Hindlimb muscle (tissue), 1 donor: ENCODE data around the gene MSTN. TPM values are rescaled to one million over a fixed set of nuclear protein-coding genes. Genes with fewer than 3 reads are reported as not detected.

ENCODE experiments used
- DNase-seq: peaks from one replicate; pipeline ENCODE4 v3.0.0-alpha.2; 2013
- polyA plus RNA-seq: library from polyadenylated mRNA; unstranded; fragments of 120-200 nt; gene quantifications from one replicate; pipeline ENCODE4 v1.2.1, GENCODE V29; 2013; ENCODE audit not compliant: insufficient read length

The MSTN gene
- polyA plus RNA-seq: 43.1 TPM

DNA sequence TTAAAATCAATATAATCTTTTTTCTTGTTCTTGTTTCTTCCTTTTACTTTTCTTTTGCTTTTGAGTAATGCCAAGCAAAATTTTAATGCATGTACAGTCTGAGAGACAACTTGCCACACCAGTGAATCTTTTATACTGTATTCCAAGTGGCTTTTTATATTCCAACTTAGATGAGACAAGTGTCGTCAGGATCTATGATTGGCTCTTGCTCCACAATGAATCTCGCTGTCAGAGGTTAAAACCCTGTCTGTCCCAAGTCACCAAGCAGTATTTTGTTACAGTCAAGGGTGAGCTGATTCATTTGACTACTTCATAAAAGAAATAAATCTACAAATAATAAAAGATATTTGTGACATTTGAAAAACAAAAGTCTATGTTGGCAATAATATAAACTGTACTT, at the start of gene MSTN:
Gene MSTN (minus strand): TSS at position 129 of the 400 bp plus-strand sequence. CDS start 133 bp downstream, outside the sequence.
- no peak for DNase-seq

DNA sequence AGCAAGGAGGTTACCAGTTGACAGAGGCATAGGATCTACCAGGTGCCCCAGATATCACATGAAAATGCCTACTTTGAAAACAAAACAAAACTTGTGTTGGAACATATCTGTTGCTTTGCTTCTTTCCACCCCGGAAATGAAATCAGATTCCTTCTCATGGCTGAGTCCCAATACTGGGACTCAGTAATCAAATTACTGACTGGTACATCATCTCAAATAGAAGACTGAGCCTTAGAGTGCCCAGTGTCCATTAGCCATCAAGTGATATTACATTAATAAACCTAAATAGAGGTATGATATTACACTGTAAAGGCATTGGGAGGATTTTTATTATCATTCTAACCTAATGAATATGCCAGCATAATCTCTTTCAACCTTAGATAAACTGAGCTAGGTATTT, 48.6 kb upstream of the MSTN start:
- no peak for DNase-seq

DNA sequence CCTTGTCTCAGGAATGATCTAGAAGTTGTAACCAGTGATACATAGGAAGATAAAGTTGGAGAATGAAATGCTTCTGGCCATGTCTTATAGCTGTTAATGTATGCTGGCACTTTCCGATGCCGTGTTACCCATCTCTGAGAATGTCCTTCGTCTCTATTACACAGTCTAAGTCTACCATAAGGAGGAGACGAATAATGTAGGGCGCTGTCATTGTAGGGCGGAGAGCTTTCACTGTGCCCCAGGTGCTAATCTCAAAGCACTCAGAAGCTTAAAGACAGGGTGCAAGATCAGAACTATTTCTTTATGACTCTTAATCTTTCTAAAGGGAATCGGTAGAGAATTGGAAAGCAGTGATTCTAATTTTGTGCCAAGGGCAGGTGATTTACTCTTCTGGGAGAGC, 48.2 kb upstream of the MSTN start:
- DNase-seq: no peak

DNA sequence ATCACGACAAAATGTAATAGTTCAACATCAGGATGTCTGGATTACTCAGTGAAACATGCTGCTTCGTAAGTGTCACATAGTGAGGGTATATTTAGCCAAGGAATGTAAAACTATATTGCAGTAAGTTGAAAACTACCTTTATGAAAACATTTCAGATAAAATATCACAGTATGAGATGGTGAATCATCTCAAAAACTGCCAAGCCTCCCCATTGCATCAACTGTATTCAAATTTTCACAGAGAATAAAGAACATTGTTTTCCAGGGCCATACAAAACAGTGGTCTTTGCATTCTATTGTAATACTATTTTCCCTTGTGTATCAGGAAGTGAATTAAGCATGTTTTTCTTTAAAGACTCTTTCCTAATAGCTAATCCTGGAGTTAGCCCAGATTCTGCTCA, 47.6 kb upstream of the MSTN start:
- no peak for DNase-seq

DNA sequence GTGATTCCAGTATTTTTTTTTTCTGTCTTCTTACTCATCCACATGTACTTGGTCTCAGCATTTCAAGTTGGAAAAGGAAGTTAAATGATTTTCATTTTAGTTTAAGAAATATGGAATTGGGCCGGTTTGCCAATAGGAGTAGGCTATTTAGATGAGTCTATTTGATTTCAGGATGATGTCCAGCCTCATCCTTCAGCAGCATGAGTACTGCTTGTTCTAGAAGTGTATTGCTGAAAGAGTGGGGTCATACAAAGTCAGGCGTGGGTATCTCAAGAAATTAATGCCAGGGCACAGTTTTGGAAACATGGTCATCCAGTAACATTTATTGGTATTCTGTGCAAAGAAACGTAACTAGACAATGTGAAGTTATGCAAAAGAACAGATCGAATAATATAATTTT, 44.9 kb upstream of the MSTN start:
- no peak for DNase-seq

DNA sequence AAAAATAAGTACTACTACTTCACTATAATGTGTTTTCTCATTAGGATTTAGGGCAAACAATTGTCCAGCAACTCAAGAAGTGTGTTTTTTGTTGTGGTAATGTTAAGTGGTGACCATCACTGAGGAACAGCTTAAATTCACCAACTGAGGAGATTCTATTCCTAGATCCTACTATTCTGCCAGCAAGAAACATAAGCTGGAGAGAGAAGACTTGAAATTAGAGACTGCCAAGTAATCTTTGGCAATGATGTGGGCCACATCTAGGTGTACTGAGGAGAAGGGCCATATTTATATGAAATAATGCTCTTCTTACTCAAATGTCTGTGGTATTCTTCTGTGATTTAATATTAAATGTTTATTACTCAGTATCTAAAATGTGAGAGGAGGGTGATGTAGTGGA, 44.3 kb upstream of the MSTN start:
- DNase-seq: no peak

DNA sequence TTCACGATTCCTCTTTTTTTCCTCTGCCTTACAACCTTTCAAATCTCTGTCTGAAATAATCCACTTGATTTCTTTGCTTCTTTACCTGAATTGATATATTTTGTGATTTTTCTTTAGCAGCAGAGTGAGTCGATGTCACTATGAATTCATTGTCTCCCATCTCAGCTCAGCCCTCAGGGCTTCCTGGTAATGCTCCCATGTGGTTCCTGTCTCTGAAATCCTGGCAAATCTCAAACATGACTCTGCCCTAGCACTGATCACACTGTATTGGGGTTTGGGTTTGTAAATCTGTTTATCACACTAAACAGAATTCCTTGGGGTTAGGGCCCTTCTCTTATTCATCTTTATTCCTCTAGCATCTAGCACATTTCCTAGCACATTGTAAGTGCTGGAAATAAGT, 43.0 kb upstream of the MSTN start:
- DNase-seq: no peak

DNA sequence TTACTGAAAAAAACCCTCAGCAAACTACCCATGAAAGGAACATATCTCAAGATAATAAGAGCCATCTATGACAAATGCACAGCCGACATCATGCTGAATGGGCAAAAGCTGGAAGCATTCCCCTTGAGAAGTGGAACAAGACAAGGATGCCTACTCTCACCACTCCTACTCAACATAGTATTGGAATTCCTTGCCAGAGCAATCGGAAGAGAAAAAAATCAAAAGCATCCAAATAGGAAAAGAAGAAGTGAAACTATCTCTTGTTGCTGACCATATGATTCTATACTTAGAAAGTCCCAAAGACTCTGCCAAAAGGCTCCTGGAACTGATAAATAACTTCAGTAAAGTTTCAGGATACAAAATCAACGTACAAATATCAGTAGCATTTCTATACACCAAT, 40.6 kb upstream of the MSTN start:
- no peak for DNase-seq

DNA sequence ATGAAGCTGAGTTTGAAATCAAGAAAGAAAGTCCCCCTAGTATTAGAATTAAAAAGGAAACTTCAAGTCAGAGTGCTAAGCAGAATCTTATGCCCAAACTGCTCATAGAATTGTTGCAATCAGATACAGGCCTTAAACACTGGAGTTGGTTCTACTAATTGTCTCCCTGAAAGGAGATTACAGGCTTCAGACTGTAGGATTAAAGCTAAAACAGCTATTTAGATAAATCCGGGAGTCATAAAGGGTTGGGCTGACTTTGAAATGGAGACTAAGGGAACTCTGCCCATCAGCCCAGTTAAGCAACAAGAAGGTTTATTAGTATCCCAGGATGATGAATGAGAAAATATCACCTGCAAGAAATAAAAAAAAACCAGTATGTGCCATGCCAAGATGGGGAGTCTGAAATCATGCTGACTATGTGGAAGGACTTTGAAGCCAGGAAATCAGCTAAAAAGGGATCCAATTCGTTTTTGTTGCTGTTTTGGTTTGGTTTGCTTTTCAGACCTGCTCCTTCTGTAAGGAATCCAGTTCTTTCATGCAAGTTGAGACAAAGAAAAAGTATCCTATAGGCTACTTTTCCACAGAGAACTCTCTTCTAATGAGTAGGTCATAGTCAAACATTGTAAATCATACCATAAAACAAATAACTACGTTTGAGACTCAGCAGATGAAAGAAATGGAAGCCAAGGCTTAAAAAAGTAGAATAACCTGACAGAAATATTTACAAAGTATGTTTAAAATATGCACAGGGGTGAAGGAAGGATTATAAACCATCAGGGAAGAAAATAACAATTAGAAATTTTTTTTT, 37.6 kb upstream of the MSTN start:
- DNase-seq: no peak

DNA sequence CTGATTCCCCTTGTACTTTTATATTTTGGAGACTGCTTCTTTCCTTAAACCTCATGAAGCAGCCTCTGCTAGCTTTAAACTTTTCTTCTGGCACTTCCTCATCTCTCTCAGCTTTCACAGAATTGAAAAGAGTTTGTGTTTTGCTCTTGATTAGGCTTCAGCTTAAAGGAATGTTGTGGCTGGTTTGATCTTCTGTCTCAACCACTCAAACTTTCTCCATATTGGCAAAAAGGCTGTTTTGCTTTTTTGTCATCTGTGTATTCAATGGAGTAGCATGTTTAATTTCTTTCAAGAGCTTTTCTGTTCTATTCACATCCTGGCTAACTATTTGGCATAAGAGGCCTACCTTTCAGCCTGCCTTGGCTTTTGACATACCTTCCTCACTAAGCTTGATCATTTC, 36.3 kb upstream of the MSTN start:
- no peak for DNase-seq

DNA sequence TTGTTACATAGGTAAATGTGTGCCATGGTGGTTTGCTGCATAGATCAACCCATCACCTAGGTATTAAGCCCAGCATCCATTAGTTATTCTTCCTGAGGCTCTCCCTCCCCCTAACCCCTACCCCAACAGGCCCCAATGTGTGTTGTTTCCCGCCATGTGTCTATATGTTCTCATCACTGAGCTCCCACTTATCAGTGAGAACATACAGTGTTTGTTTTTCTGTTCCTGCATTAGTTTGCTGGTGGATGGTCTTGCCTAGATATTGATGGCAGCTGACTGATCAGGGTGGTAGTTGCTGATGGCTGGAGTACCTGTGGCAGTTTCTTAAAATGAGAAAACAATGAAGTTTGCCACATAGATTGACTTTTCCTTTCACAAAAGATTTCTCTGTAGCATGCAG, 34.6 kb upstream of the MSTN start:
- DNase-seq: no peak

DNA sequence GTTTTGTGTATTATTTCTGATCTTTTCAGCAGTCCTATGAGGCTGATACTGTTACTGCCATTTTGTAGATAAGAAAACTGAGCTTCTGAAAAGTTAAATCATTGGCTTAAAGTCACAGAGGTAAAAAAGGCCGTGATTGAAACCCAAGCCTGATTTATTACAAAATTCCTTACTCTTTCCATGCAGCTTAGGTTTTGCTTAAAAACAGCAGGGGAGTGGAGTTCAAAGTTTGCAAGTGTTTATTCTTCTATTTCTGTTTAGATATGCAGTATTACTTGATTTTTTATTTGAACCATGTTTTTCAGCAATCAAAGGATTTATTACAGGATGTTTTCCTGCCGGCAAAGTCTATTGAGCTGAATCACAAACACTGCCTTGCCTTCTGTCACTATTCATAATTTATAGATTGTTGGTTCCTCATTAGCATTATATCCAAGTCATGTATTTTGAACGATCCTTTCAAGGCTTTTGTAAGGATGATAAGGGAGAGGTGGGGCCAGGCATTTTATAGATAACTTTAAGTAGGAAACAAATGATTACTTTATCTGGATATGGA, 31.9 kb upstream of the MSTN start:
- no peak for DNase-seq

DNA sequence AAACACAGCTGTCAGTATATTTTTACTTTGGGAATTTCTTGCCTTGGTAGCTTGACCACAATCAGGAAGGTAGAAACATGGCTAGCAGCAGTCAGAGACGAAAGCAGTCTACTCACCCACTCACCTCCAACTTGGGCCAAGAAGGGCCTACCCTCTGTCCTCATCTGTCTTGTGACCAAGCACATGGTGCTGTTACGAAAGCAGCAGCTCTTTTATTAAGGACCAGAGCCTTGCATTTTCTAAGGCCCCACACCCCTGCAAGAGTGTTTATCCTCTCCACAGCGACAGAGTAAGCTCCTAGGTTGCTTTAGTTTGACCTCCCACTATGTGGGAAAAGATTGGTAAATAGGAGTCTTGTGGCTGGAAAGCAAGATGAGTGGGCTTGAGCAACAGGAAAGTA, 31.3 kb upstream of the MSTN start:
- DNase-seq: no peak

DNA sequence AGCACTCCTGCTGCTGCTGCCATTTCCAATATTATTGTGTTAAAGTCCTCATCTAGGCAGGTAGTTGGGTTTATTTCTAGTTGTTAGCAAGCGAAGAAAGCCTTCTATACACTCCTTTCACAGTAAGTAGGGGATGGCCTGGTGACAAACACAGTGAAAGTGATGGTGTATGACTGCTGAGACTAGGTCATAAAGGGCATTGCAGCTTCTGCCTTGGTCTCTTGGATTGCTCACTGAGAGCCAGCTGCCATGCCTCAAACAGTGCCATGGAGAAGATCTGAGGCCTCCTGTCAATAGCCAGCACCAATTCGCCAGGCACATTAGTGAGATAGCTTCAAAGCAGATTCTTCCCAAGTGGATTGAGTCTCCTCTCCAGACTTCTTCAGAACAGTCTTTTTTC, 27.6 kb upstream of the MSTN start:
- no peak for DNase-seq

DNA sequence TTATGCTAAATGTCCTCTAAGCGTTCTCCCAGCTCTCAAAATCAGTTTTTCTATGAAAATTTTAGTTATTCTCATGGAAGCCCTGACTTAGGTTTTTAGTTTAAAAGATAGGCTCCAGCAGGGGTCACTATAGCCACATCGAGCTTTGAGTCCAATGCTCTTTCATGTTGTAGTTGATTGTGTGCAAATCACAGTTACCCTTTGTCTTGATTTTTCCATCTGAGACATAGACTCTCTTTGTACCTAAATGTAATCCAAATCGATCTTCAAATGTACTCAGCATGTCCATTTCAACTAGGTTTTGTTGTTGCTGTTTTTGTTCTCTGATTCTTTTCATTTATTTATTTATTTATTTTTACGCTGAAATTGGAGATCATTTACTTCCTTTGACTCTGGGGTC, 26.4 kb upstream of the MSTN start:
- peak; percentile 65 for DNase-seq

DNA sequence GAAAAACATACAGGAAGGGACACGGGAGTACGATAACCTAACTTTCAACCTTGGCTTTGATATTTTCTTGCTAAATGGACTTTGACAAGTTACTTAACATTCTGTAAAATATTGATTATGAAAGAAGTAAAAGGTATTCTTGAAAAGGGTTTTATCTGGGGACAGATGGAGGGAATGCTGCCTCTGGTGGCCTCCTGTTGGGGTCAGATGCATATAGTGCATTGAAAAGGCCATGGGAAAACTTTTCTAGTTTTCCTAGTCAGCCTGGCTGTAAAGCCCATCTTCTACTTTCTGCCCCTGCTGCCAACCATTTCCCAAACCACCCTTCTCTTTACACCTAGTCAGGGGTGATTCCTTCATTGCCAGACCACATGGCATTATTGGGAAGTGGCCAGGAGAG, 22.2 kb upstream of the MSTN start:
- DNase-seq: no peak

DNA sequence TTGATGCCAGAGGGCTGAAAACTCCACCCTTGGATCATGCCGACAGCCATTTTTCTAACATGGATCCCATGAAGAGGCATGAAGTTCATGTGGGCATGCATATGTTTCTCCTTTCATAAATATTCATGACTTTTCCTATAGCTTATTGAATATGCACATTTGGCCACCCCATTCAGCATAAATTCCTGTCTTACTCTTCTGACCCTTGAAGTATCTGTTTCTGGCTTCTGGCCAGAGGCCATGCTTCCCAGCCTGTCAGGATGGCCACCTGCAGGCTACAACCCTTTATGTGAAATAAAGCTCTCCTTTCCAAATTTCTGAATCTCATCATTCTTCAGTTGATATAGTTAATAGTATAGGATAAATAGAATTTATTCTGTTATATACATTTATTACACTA, 19.6 kb upstream of the MSTN start:
- DNase-seq: no peak

DNA sequence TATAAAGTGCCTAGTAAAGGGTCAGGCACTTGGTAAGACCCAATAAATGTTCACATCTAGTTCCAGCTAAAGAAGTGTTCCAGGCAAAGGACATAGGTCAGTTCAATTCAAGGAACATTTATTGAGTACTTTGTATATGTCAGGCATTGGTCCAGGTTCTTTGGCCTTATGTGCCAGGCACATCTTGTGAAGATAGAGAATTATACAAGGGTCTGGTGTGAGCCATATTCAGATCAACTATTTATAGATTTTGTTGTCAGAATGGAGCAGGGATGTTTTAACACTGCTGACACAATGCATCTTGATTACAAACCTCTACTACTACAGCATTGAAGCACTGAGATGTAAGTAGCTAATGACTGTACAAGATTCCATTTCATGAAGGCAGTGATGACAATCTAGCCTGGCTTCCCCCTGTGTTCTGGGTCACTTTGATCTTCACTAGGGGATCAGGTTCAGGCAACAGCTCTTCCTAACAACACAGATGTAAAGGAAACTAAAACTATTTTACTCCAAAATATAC, 18.1 kb upstream of the MSTN start:
- DNase-seq: no peak

DNA sequence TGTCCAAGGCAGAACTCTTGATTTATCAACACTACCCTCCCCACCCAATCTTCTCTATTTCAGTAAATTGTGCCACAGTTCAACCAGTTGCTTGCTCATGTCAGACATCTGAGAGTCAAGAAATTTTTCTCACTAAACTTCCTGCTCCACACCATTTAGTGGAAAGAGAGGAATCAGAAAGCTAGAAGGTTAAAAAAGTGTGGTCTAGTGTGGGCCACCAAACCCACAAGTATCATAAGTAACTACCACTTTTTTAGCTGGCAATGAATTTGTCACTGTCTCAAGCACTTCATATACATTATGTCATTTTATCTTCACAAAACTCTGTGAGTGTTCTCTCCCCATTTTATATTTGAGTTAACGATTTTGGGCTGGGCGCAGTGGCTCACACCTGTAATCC, 16.6 kb upstream of the MSTN start:
- DNase-seq: no peak

DNA sequence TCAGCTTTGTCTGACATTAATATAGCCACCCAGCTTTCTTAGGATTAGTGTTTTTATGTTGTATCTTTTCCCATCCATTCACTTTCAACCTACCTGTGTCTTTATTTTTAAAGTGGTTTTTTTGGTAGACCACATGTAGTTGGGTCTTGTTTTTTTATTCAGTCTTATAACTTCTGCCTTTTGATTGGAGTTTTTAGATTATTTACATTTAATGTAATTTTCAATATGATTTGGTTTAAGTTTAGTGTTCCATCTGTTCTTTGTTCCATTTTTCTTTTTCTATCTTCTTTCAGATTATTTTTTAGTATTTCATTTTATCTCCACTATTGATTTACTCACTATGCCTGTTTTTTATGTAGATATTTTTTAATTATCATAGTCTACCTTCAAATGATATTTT, 13.1 kb upstream of the MSTN start:
- DNase-seq: no peak

DNA sequence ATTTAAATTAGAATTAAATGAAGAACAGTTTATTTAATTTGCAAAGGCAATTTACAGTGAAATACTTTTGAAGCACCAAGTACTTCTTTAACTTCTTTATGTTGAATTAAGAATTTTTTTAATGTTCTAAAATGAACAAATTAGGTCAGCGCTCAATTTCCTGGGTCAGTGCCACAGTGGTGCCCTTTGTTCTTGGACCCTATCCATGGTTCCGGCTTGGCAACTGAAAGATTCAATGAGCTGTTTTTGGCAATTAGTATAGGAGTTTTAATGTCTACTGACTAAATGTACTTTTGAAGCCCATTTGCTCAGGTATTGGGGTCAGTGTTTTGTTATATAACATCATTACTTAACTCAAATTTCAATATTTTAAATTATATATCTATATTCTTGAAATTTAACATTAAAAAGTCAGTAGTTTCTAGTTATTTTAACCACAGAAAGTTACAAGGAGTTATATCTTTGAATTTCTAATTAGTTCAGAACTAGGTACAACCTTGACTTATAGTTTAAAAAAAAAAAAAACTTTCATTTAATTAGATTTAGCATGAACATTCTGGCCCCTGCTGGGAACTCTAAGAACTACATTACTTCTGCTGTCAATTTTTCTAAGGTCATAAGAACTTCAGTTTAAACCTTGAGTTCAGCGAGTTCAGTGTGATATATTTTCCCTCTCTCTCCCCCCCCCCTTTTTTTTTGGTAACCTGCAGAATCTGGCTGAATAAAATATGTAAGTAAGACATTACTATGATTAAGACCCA, 7.6 kb upstream of the MSTN start:
- peak; percentile 45 for DNase-seq

DNA sequence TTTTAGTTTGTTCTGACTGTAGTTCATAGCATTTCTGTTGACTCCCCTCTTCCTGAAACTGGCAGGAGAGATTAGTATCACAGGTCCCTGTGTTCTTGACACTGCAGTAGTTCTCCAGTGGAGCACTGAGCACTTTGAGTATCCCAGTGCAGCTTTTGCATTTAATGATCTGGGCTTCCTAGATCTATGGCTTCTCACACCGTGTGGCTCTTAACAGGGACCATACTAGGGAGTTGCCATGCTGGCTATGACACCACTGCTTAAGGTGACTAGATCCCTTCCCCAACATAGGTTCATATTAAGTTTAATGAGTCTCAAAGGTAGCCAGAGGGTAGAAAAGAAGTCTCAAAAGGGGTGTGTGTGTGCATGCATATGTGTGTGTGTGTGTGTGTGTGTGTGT, 6.2 kb upstream of the MSTN start:
- DNase-seq: no peak

DNA sequence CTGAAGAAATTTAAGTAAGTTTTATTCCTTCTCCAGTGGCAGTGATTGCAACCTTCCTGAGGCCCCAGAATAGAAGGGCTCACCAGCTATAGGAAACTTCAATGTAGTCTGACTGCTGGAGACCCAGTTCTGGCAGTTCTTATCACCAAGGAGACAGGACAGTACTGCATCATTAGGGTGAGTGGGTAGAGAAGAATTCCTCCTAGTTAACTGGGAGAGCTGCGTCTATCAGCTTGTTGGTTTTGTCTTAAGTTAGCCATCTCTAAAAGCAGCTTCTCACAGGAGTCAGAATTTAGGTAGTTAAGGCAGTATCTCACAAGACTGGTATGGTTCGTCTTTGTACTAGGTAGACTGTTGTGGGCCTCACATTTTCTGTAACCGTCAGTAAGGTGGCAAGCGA, 3.3 kb upstream of the MSTN start:
- DNase-seq: no peak

DNA sequence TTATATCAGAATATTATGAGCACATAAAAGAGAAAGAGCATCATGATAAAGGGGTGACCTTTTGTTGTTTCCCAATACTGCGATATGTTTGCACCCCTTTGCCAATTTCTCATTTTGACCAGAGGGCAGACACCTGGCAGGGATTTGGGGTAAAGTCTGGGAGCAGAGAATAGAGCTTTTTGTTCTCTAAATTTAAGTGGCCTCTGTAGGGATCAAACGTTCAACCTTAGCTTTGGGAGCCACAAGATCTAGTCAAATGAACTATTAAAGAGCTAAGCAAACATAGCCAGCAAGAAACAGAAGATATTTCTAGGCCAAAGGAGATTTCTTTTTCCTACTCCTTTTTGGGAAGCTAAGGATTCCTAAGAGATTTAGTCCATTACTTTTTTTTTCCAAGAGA, 1.1 kb upstream of the MSTN start:
- no peak for DNase-seq
